Endothelial cell of umbilical vein (primary cell): ENCODE results near the gene SYNE1. TPM values are rescaled to one million over a fixed set of nuclear protein-coding genes. Genes with fewer than 3 reads are reported as not detected.

Experiments used
- BruUV-seq: library from RNA; stranded (reverse); fragments of 400-500 nt; replicated peaks from 2 replicates; lab custom pipeline; 2021; lab: Mats Ljungman, UMichigan
- CTCF ChIA-PET: fragments of 300-600, 350-600 bp; sonication (Branson Sonifier 250); formaldehyde crosslinking; loops from one replicate; lab custom pipeline; 2021; ENCODE audit warnings: antibody characterized with exemption, inconsistent platforms; lab: Charles Lee
- POLR2A ChIA-PET: fragments of 300-600, 350-600 bp; sonication (Branson Sonifier 250); formaldehyde crosslinking; loops from one replicate; lab custom pipeline; 2021; ENCODE audit warnings: antibody characterized with exemption, inconsistent platforms; lab: Charles Lee
- DNase-seq: peaks from one replicate; pipeline ENCODE4 v3.0.0-alpha.2; 2011; ENCODE audit warnings: low read depth, low spot score
- FAIRE-seq: peaks from 2 replicates; lab custom pipeline; 2011; peaks lifted over from hg19 to GRCh38; lab: Jason Lieb, UNC
- H2AFZ ChIP-seq: 2 replicates; pipeline ENCODE4 v1.6.0; 2012; ENCODE audit warnings: low read depth, low read length, control low read depth, inconsistent platforms
- H3K27ac ChIP-seq: 2 replicates; pipeline ENCODE4 v1.5.1; 2011; ENCODE audit warnings: low read depth, mild to moderate bottlenecking, control low read depth, low read length, moderate library complexity; ENCODE audit not compliant: insufficient read depth
- H3K27me3 ChIP-seq, 2 experiments: 2 replicates each; pipeline versions ENCODE4 v1.6.0 to v1.6.1; 2011; ENCODE audit warnings: low read length in 2 of 2, mixed read lengths in 1 of 2; ENCODE audit not compliant: control insufficient read depth in 2 of 2, insufficient read depth in 2 of 2
- H3K36me3 ChIP-seq, 2 experiments: 2 replicates in 1 of 2; 3 replicates in 1 of 2; pipeline ENCODE4 v1.5.1; 2011; ENCODE audit warnings: low read length in 2 of 2, mild to moderate bottlenecking in 1 of 2, moderate library complexity in 1 of 2; ENCODE audit not compliant: control insufficient read depth in 2 of 2, insufficient read depth in 2 of 2; ENCODE audit errors: extremely low read depth in 1 of 2
- H3K4me1 ChIP-seq: 3 replicates; pipeline ENCODE4 v1.5.1; 2011; ENCODE audit warnings: mild to moderate bottlenecking, low read length; ENCODE audit not compliant: control insufficient read depth, insufficient read depth; ENCODE audit errors: extremely low read depth
- H3K4me2 ChIP-seq: 2 replicates; pipeline ENCODE4 v1.6.1; 2011; ENCODE audit warnings: low read length, control low read depth, mixed read lengths; ENCODE audit not compliant: insufficient read depth
- H3K4me3 ChIP-seq, 3 experiments: fragments of 200-600 bp in 1 of 3; sonication (generic), shearing (Covaris generic) in 1 of 3; replicated peaks in 1 of 3; 2 replicates each; pipeline ENCODE4 v1.5.1; 2011 to 2016; ENCODE audit warnings: control low read depth in 3 of 3, low read length in 3 of 3, mild to moderate bottlenecking in 2 of 3, inconsistent platforms in 1 of 3, low read depth in 1 of 3, moderate library complexity in 1 of 3; ENCODE audit not compliant: insufficient read depth in 1 of 3
- H3K79me2 ChIP-seq: 2 replicates; pipeline ENCODE4 v1.6.0; 2012; ENCODE audit warnings: low read length, inconsistent platforms; ENCODE audit not compliant: control insufficient read depth, insufficient read depth
- H3K9ac ChIP-seq: replicated peaks from 2 replicates; pipeline ENCODE3; 2011; ENCODE audit warnings: low read length, control low read depth; ENCODE audit not compliant: insufficient read depth; ENCODE audit errors: extremely low read depth
- H3K9me1 ChIP-seq: replicated peaks from 3 replicates; pipeline ENCODE4 v1.6.0; 2011; ENCODE audit warnings: mild to moderate bottlenecking, low read length; ENCODE audit not compliant: control insufficient read depth, insufficient read depth; ENCODE audit errors: extremely low read depth
- H3K9me3 ChIP-seq: replicated peaks from 2 replicates; pipeline ENCODE4 v1.5.1; 2012; ENCODE audit warnings: low read length, inconsistent platforms; ENCODE audit not compliant: control insufficient read depth, insufficient read depth
- H4K20me1 ChIP-seq: replicated peaks from 2 replicates; pipeline ENCODE3; 2011; ENCODE audit warnings: mild to moderate bottlenecking, low read length; ENCODE audit not compliant: control insufficient read depth, insufficient read depth; ENCODE audit errors: extremely low read depth
- EZH2 ChIP-seq: IDR thresholded peaks from 2 replicates; pipeline ENCODE4 v1.6.1; 2012; ENCODE audit warnings: borderline replicate concordance, low read depth, mild to moderate bottlenecking, moderate library complexity, low read length, inconsistent platforms; ENCODE audit not compliant: severe bottlenecking
- FOS ChIP-seq: IDR thresholded peaks from 2 replicates; pipeline ENCODE4 v1.6.1; 2011; ENCODE audit warnings: mild to moderate bottlenecking, low read length, moderate library complexity, borderline replicate concordance; ENCODE audit not compliant: insufficient read depth
- GATA2 ChIP-seq: IDR thresholded peaks from 2 replicates; pipeline ENCODE4 v1.7.0; 2011; ENCODE audit warnings: low read depth, mild to moderate bottlenecking, moderate library complexity, mixed read lengths, low read length; ENCODE audit not compliant: insufficient read length, insufficient read depth
- JUN ChIP-seq: IDR thresholded peaks from 2 replicates; pipeline ENCODE4 v1.6.1; 2011; ENCODE audit warnings: borderline replicate concordance, low read depth; ENCODE audit not compliant: insufficient read length, insufficient read depth
- MYC ChIP-seq: IDR thresholded peaks from one replicate; pipeline ENCODE4 v1.6.1; 2011; ENCODE audit warnings: mild to moderate bottlenecking, low read depth, low read length
- POLR2A ChIP-seq: IDR thresholded peaks from 2 replicates; pipeline ENCODE4 v1.6.1; 2012; ENCODE audit warnings: low read depth, mild to moderate bottlenecking, control low read depth, low read length
- POLR2AphosphoS5 ChIP-seq: IDR thresholded peaks from 2 replicates; pipeline ENCODE4 v1.6.1; 2012; ENCODE audit warnings: low read depth, mild to moderate bottlenecking, control low read depth, low read length, moderate library complexity; ENCODE audit not compliant: insufficient read depth
- dilution Hi-C: fragments of 300-500 bp; cut with MboI; formaldehyde crosslinking; loops from one replicate; pipeline ENCODE4 v1.15.0; 2019; ENCODE audit warnings: low sequenced_read_pairs; ENCODE audit not compliant: extremely low pct_ligation_motif_present
- intact Hi-C: fragments of 100-400 bp; cut with micrococcal nuclease; formaldehyde crosslinking; loops from one replicate; pipeline ENCODE4 v1.10.0; 2022
- polyA plus RNA-seq, 4 experiments: library from polyadenylated mRNA; depleted of rRNA in 3 of 4; stranded (reverse) in 3 of 4; unstranded in 1 of 4; fragments of >200 nt; gene quantifications; 2 replicates each; pipeline versions ENCODE4 v1.2.1 to v1.2.3, GENCODE V29; 2011 to 2012; ENCODE audit warnings: missing spikeins in 1 of 4
- total RNA-seq: library from RNA; stranded (reverse); gene quantifications from 2 replicates; pipeline ENCODE4 v1.2.3, GENCODE V29; 2021
- TF ChIP-seq, protein P1 (sequence below), 2 donors: IDR thresholded peaks; 1 replicate in 1 of 2; 2 replicates in 1 of 2; pipeline ENCODE4 v1.5.1; 2011; ENCODE audit warnings: low read length in 2 of 2, mild to moderate bottlenecking in 2 of 2, moderate library complexity in 2 of 2, control low read depth in 1 of 2, inconsistent platforms in 1 of 2, low read depth in 1 of 2; ENCODE audit not compliant: insufficient read depth in 1 of 2; ENCODE audit errors: extremely low read depth in 1 of 2
- TF ChIP-seq, protein P2 (sequence below): IDR thresholded peaks from 2 replicates; pipeline ENCODE4 v1.6.1; 2011; ENCODE audit not compliant: insufficient read depth, insufficient read length

SYNE1 gene
- total and polyA plus RNA-seq, 2 donors (not counting 3 experiments of a cell fraction or from before 2014, with no cell fraction given): 26.5 to 52.3 TPM

DNA sequence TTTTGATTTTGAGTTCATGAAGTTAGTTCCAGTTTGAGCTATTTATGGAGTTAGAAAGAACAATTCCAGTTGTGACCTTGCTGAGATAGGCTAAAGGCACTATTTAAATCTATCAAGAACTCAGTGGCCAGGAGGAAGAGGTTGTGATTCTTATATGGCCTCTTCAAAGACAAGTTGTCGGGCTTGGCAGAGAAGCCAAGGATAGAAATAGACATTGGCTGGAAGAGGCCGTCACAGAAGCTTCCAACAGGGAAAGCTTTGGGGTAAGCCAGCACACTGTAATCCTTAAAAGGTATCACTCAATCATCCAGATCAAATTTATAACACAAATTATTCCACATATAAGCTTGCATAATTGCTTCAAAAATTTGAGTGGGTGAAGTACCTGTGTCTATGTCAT, 286.1 kb downstream of the SYNE1 start:
- dilution Hi-C loops (no loop called here), intact Hi-C loops (no loop called here)
- BruUV-seq: no TSS peak
- no peaks in the 10 kb centered on the region for H3K79me2 ChIP-seq
- no peak overlapping the region for H3K4me2 ChIP-seq
- TF ChIP-seq FOS (no peak), POLR2A (no peak), POLR2AphosphoS5 (no peak), EZH2 (no peak), JUN (no peak), MYC (no peak), GATA2 (no peak)
- TF ChIP-seq, protein P1, sequence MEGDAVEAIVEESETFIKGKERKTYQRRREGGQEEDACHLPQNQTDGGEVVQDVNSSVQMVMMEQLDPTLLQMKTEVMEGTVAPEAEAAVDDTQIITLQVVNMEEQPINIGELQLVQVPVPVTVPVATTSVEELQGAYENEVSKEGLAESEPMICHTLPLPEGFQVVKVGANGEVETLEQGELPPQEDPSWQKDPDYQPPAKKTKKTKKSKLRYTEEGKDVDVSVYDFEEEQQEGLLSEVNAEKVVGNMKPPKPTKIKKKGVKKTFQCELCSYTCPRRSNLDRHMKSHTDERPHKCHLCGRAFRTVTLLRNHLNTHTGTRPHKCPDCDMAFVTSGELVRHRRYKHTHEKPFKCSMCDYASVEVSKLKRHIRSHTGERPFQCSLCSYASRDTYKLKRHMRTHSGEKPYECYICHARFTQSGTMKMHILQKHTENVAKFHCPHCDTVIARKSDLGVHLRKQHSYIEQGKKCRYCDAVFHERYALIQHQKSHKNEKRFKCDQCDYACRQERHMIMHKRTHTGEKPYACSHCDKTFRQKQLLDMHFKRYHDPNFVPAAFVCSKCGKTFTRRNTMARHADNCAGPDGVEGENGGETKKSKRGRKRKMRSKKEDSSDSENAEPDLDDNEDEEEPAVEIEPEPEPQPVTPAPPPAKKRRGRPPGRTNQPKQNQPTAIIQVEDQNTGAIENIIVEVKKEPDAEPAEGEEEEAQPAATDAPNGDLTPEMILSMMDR (IDR thresholded peaks at IDR 0.05; ENCODE audit: extremely low read depth in 1 of 2, insufficient read depth in 1 of 2, low read depth in 1 of 2, low read length in 2 of 2): no peak
- TF ChIP-seq, protein P2, sequence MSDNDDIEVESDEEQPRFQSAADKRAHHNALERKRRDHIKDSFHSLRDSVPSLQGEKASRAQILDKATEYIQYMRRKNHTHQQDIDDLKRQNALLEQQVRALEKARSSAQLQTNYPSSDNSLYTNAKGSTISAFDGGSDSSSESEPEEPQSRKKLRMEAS: no peak
- no peaks in the 10 kb centered on the region for H3K9me1 ChIP-seq
- no peak overlapping the region for H2AFZ ChIP-seq
- no peaks in the 10 kb centered on the region for H3K4me1 ChIP-seq
- no peak overlapping the region for H3K9ac ChIP-seq
- no peak overlapping the region for H3K27ac ChIP-seq
- DNase-seq (no peak), FAIRE-seq (no peak)
- H3K36me3 ChIP-seq: no peaks in the 10 kb centered on the region
- H3K9me3 ChIP-seq: no peaks in the 10 kb centered on the region
- H3K27me3 ChIP-seq: no peaks in the 10 kb centered on the region
- H3K4me3 ChIP-seq: no peak overlapping the region
- H4K20me1 ChIP-seq: no peaks in the 10 kb centered on the region
- ChIA-PET POLR2A (no interaction called here), CTCF (interaction anchor here (0.9 to 3.3 kb wide), 3 partner anchors 8 to 50 kb away, joined by 3 to 22 read pairs (median 6); no protein-coding TSS in a partner anchor)
